Measurements from ENCODE around the gene NUDT1. TPM values are rescaled to one million over a fixed set of nuclear protein-coding genes. Genes with fewer than 3 reads are reported as not detected.

NUDT1 gene
- total RNA-seq, 1 experiment from 2014 or later = 84.7 TPM

GRCh38 chr7:2299131-2299829 is 57.3 kb downstream of the NUDT1 start:
- no peak overlapping the region for H3K14ac ChIP-seq (ENCODE audit: insufficient read depth, low read length)
- no peak overlapping the region for H2AFZ ChIP-seq (ENCODE audit: low read length)
- no CpG with 5 or more reads among the region's 18 CpGs for WGBS (ENCODE audit: extremely low coverage, insufficient read length, low lambda C conversion rate)
- no peak overlapping the region for H2BK12ac ChIP-seq (ENCODE audit: insufficient read length, low read depth, low read length)
- peak overlapping the region; percentile 62 for H3K23ac ChIP-seq (ENCODE audit: insufficient read length, low read depth, low read length)
- H3K4ac ChIP-seq (ENCODE audit: low read depth, low read length) = no peak overlapping the region; the same call in 1 of the 2 replicates
- H4K91ac ChIP-seq (ENCODE audit: insufficient read length, low read depth, low read length) = no peak overlapping the region
- no peaks in the 10 kb centered on the region for H4K20me1 ChIP-seq (ENCODE audit: control insufficient read depth, insufficient read depth, insufficient read length)
- no peaks in the 10 kb centered on the region for H3K27me3 ChIP-seq (ENCODE audit: insufficient read depth, low read length)
- H3K9ac ChIP-seq (ENCODE audit: extremely low read depth, insufficient read length, low read length) = no peak overlapping the region
- peaks cover 6% of the 10 kb centered on the region; the same call in 1 of the 2 replicates for H3K4me1 ChIP-seq (ENCODE audit: insufficient read depth, low read length)
- peaks cover 15 to 22% of the 10 kb centered on the region in 2 experiments for H3K9me3 Mint-ChIP-seq
- peaks cover 2% of the 10 kb centered on the region; the same call in 1 of the 2 replicates for H3K79me2 ChIP-seq (ENCODE audit: insufficient read depth, low read length)
- H2BK120ac ChIP-seq (ENCODE audit: low read depth, low read length, poor library complexity, severe bottlenecking) = no peak overlapping the region
- H3K18ac ChIP-seq (ENCODE audit: insufficient read length, low read depth, low read length) = no peak overlapping the region
- no peak overlapping the region for H2BK20ac ChIP-seq (ENCODE audit: low read depth, low read length, poor library complexity, severe bottlenecking)
- H3K4me3 Mint-ChIP-seq = no peak overlapping the region
- no peak for TF ChIP-seq CTCF (conservative IDR thresholded peaks at IDR 0.05)
- no peak overlapping the region for H2BK15ac ChIP-seq (ENCODE audit: low read depth, low read length)
- H3K27ac Mint-ChIP-seq = peak overlapping the region in 2 of 3 experiments; percentile 85 to 99; a peak in 5 of 7 replicates
- no peak overlapping the region for H2BK5ac ChIP-seq (ENCODE audit: insufficient read length, low read length)
- no peak overlapping the region for H4K8ac ChIP-seq (replicated peaks; ENCODE audit: insufficient read length, low read depth, low read length)
- H3K23me2 ChIP-seq (ENCODE audit: insufficient read length, low read depth, low read length, poor library complexity, severe bottlenecking) = no peaks in the 10 kb centered on the region
- H3K36me3 Mint-ChIP-seq (ENCODE audit: insufficient read depth in 1 of 3, low read depth in 3 of 3) = peaks cover 14 to 21% (median 16%) of the 10 kb centered on the region in 3 experiments
- H3K4me2 ChIP-seq (ENCODE audit: insufficient read depth, insufficient read length, low read length) = no peak overlapping the region
- no peak overlapping the region for H3T11ph ChIP-seq (ENCODE audit: low read length)
- H3K56ac ChIP-seq (ENCODE audit: insufficient read length, low read depth, low read length) = no peak overlapping the region
- H2AK5ac ChIP-seq (ENCODE audit: insufficient read length, low read length) = peak overlapping the region; percentile 96
- H3K79me1 ChIP-seq (ENCODE audit: insufficient read depth, low read depth, low read length, poor library complexity, severe bottlenecking) = peaks cover 6% of the 10 kb centered on the region
- H3K27me3 Mint-ChIP-seq (ENCODE audit: low read depth) = no peaks in the 10 kb centered on the region; the same call in 1 of the 2 replicates
- H3K27ac ChIP-seq (ENCODE audit: insufficient read length, low read depth, low read length) = no peak overlapping the region
- DNase-seq = no peak
- no peaks in the 10 kb centered on the region for H3K9me3 ChIP-seq (ENCODE audit: control insufficient read depth, low read depth, low read length)
- H4K5ac ChIP-seq (ENCODE audit: insufficient read length, low read depth, low read length) = no peak overlapping the region
- H3K4me1 Mint-ChIP-seq = peaks cover 32 to 39% of the 10 kb centered on the region in 2 experiments
